ENCODE data around the gene NEFH.

Gene NEFH

GRCh38 chr22:29503811-29504372 is 23.9 kb downstream of the NEFH start:
- DNase-seq: no peak

- DNase-seq: no peak
Measured at GRCh38 chr22:29509298-29509697, 29.3 kb downstream of the NEFH start.

- no peak for DNase-seq
Measured at GRCh38 chr22:29509815-29510214, 29.8 kb downstream of the NEFH start.

GRCh38 chr22:29510542-29510941 is 30.5 kb downstream of the NEFH start:
- DNase-seq: no peak

- no peak for DNase-seq
Measured at GRCh38 chr22:29511126-29511862, 31.3 kb downstream of the NEFH start.

GRCh38 chr22:29512031-29512430 is 32.0 kb downstream of the NEFH start:
- DNase-seq: no peak

GRCh38 chr22:29517215-29517908 is 37.3 kb downstream of the NEFH start:
- no peak for DNase-seq

GRCh38 chr22:29518427-29518826 is 38.4 kb downstream of the NEFH start:
- DNase-seq: no peak

GRCh38 chr22:29519996-29520395 is 40.0 kb downstream of the NEFH start:
- DNase-seq: no peak

GRCh38 chr22:29520851-29521250 is 40.8 kb downstream of the NEFH start:
- no peak for DNase-seq

- no peak for DNase-seq
Measured at GRCh38 chr22:29521526-29521925, 41.5 kb downstream of the NEFH start.

- DNase-seq: no peak
Measured at GRCh38 chr22:29523761-29524160, 43.7 kb downstream of the NEFH start.

GRCh38 chr22:29524442-29525191 is 44.6 kb downstream of the NEFH start:
- no peak for DNase-seq

GRCh38 chr22:29528144-29528543 is 48.1 kb downstream of the NEFH start:
- no peak for DNase-seq

- DNase-seq: no peak
Measured at GRCh38 chr22:29530716-29531115, 50.7 kb downstream of the NEFH start.

GRCh38 chr22:29531419-29531818 is 51.4 kb downstream of the NEFH start:
- no peak for DNase-seq

- no peak for DNase-seq
Measured at GRCh38 chr22:29536411-29536810, 56.4 kb downstream of the NEFH start.

GRCh38 chr22:29539105-29539504 is 59.1 kb downstream of the NEFH start:
- no peak for DNase-seq

All from NCI-H1930 (cell line).